HG02852 (cell line): ENCODE data around the gene NOC4L.

Experiments
- ATAC-seq: cut with Tn5 transposase; IDR thresholded peaks from one replicate; pipeline ENCODE4 v1.9.1; 2021; ENCODE audit warnings: mild to moderate bottlenecking, moderate library complexity; ENCODE audit not compliant: unreplicated experiment

NOC4L gene

GRCh38 chr12:132155771-132156572, 11.7 kb downstream of the NOC4L start:
- no peak for ATAC-seq

GRCh38 chr12:132156573-132157325, 12.5 kb downstream of the NOC4L start:
- ATAC-seq, result no peak

GRCh38 chr12:132157733-132158409, 13.6 kb downstream of the NOC4L start:
- no peak for ATAC-seq

GRCh38 chr12:132158677-132159554, 14.7 kb downstream of the NOC4L start:
- ATAC-seq, result no peak

- ATAC-seq, result no peak
Observed at GRCh38 chr12:132159555-132160003, 15.3 kb downstream of the NOC4L start.

- no peak for ATAC-seq
Observed at GRCh38 chr12:132160016-132160415, 15.8 kb downstream of the NOC4L start.

- ATAC-seq, result no peak
Observed at GRCh38 chr12:132160601-132161035, 16.4 kb downstream of the NOC4L start.

GRCh38 chr12:132161036-132161781, 17.0 kb downstream of the NOC4L start:
- ATAC-seq, result no peak

GRCh38 chr12:132161796-132162507, 17.7 kb downstream of the NOC4L start:
- no peak for ATAC-seq

GRCh38 chr12:132162508-132163031, 18.3 kb downstream of the NOC4L start:
- no peak for ATAC-seq

GRCh38 chr12:132163041-132163910, 19.0 kb downstream of the NOC4L start:
- no peak for ATAC-seq

- no peak for ATAC-seq
Observed at GRCh38 chr12:132163911-132164288, 19.6 kb downstream of the NOC4L start.

- no peak for ATAC-seq
Observed at GRCh38 chr12:132164426-132164825, 20.2 kb downstream of the NOC4L start.

- no peak for ATAC-seq
Observed at GRCh38 chr12:132165584-132165983, 21.3 kb downstream of the NOC4L start.

- ATAC-seq, result no peak
Observed at GRCh38 chr12:132166093-132166492, 21.8 kb downstream of the NOC4L start.

- ATAC-seq, result no peak
Observed at GRCh38 chr12:132166801-132167591, 22.7 kb downstream of the NOC4L start.

- no peak for ATAC-seq
Observed at GRCh38 chr12:132167611-132168310, 23.5 kb downstream of the NOC4L start.
